GM12864 (cell line): ENCODE measurements around the gene PSD.
"Not testable (repeated sequence)": the region's sequence is repeated elsewhere in the genome, so short reads cannot be mapped to it uniquely, and the experiment has no call there.

Source experiments
- DNase-seq: peaks from one replicate; pipeline ENCODE4 v3.0.0-alpha.2; 2011; ENCODE audit warnings: low read depth
- H3K4me3 ChIP-seq: 2 replicates; pipeline ENCODE4 v1.5.1; 2011; ENCODE audit warnings: mild to moderate bottlenecking, low read depth, low read length, control low read depth
- CTCF ChIP-seq: IDR thresholded peaks from 2 replicates; pipeline ENCODE4 v1.5.1; 2011; ENCODE audit warnings: low read depth, mild to moderate bottlenecking, moderate library complexity, low read length, control low read depth, inconsistent platforms; ENCODE audit errors: missing control alignments

PSD gene

GRCh38 chr10:102461187-102462054 is 42.8 kb upstream of the PSD start:
- peak; percentile 55 for DNase-seq
- peak overlapping the region; percentile 57 for H3K4me3 ChIP-seq
- no peak for TF ChIP-seq CTCF

DNA sequence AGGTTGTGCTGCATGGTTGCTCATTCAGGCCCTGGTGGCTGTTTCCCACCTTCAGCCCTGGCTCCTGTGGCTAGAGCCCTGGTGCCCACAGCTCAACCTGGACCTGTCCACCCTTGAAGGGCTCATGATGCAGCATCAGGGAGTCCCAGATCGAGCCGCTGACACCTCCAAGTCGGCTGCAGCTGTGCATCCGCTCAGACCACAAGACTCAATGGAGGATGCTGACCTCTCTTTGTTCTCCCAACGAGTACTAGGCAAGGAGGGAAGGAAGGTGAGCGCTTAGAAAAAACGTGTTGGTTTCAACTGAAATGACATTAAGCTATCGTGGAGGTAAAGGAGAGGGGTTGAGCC is 42.2 kb upstream of the PSD start:
- peak overlapping the region; percentile 57 for H3K4me3 ChIP-seq
- TF ChIP-seq CTCF = no peak
- no peak for DNase-seq

GRCh38 chr10:102458656-102459055 is 40.1 kb upstream of the PSD start:
- H3K4me3 ChIP-seq = no peak overlapping the region
- DNase-seq = no peak
- TF ChIP-seq CTCF = no peak

- no peak overlapping the region for H3K4me3 ChIP-seq
- DNase-seq = no peak
- no peak for TF ChIP-seq CTCF
Measured at GRCh38 chr10:102457591-102458150, 39.1 kb upstream of the PSD start.

DNA sequence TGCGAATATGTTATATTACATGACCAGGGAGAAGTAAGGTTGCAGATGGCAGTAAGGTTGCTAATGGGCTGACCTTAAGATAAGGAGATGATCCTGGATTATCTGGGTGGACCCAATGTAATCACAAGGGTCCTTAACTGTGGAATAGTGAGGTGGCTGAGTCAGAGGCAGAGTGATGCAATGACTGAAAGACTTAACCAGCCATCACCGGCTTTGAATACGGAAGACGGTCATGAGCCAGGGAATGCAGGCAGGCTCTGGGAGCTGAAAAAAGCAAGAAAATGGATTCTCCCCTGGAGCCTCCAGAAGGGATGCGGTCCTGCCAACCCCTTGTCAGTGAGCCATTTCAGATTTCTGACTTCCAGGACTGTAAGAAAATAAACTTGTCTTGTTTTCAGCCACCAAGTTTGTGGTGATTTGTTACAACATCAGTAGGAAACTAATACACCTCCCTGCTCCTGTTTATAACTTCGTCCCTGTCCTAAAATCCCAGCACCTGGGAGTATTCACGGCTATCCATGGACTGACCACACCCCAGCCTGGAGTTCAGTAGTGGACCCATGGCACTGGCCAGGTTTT is 37.4 kb upstream of the PSD start:
- no peak overlapping the region for H3K4me3 ChIP-seq
- no peak for DNase-seq
- TF ChIP-seq CTCF = no peak

DNA sequence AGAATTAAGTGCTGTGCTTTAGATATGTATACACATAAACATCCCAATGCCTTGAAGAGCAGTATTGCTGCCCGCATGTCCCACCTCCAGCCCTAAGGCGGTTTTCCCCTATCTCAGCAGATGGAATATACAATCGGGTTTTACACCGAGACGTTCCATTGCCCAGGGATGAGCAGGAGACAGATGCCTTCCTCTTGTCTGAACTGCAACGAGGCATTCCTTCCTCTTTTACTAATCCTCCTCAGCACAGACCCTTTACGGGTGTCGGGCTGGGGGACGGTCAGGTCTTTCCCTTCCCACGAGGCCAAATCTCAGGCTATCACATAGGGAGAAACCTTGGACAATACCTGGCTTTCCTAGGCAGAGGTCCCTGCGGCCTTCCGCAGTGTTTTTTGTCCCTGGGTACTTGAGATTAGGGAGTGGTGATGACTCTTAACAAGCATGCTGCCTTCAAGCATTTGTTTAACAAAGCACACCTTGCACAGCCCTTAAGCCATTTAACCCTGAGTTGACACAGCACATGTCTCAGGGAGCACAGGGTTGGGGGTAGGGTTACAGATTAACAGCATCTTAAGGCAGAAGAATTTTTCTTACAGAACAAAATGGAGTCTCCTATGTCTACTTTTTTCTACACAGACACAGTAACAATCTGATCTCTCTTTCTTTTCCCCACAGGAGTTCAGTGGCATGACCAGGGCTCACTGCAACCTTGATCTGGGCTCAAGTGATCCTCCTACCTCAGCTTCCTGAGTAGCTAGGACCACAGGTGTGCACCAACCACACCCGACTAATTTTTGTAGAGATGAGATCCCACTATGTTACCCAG is 36.3 kb upstream of the PSD start:
- DNase-seq, H3K4me3 ChIP-seq: not testable (repeated sequence)

DNA sequence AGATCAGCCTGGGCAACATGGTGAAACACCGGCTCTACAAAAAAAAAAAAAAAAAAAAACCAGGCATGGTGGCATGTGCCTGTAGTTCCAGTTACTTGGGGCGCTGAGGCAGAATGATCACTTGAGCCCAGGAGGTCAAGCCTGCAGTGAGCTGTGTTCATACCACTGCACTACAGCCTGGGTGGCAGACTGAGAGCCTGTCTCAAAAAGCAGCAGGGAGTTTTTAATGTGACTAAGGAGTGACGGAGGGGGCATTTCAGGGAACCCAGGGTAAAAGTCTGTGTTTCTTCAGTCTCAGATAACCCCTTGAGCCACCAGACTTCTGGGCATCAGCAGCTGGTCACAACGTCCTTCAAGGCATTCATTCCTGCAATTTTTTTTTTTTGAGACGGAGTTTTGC is 34.9 kb upstream of the PSD start:
- DNase-seq = no peak
- H3K4me3 ChIP-seq = no peak overlapping the region
- no peak for TF ChIP-seq CTCF
